Prostate gland (tissue), 2 donors: ENCODE data around the gene ASPSCR1.

Experiments
- POLR2A ChIP-seq: fragments of 450-650 bp; IDR thresholded peaks from one replicate; pipeline ENCODE4 v1.6.1; 2016; ENCODE audit warnings: antibody characterized with exemption, mild to moderate bottlenecking
- POLR2AphosphoS5 ChIP-seq: sonication (generic); formaldehyde crosslinking; IDR thresholded peaks from one replicate; pipeline ENCODE4 v1.6.1; 2017; ENCODE audit warnings: antibody characterized with exemption
- TF ChIP-seq, protein P1 (sequence below), 4 experiments: fragments of 200-600 bp in 2 of 4; fragments of 450-650 bp in 2 of 4; sonication (generic) in 2 of 4; IDR thresholded peaks; 1 replicate in 3 of 4; 2 replicates in 1 of 4; pipeline ENCODE4 v1.5.1; 2016 to 2019; ENCODE audit warnings: antibody characterized with exemption in 4 of 4, mild to moderate bottlenecking in 2 of 4, moderate library complexity in 2 of 4

DNA sequence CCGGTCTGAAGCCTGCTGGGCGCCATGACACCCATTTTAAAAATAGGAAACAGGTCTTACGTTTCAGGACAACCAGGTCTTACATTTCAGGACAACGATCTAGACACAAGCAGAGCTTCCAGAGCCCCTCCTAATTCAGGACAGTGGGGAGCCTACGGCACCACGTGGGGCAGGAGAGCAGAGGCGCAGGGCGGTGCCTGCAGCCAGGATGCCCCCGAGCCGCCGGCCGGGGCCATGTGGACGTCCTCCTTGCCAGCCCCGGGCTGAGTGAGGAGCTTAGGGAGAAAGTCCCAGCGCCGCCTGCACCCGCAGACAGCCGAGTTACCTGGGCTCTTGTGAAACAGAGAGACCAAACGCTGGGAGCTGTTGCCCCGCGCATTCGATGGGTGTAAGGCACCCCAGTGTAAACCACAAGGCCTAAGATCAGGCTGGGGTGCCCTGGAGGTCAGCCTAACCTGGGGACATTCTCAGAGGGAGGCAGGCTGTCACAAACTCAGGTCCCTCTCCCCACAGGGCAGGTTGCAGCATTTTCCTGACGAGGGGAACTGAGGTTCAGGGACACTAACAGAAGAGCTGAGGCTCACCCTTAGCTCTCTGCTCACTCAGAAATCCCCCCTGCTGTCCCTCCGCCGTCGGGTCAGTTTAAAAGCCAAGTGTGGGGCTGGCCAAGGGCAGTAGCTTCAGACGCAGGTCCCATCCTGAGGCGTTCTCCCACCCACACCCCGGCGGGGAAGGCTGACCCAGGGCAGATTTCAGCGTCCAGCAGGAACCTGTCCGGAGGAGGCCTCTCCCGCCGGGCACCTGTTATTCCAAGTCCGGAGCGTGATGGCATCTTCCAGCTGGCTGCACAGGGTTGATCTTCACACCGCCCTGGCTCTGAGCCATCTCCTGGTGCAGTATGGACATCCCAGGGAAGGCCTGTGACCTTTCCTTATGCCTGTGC, 14.7 kb upstream of the ASPSCR1 start:
- TF ChIP-seq POLR2A = no peak
- TF ChIP-seq, protein P1, sequence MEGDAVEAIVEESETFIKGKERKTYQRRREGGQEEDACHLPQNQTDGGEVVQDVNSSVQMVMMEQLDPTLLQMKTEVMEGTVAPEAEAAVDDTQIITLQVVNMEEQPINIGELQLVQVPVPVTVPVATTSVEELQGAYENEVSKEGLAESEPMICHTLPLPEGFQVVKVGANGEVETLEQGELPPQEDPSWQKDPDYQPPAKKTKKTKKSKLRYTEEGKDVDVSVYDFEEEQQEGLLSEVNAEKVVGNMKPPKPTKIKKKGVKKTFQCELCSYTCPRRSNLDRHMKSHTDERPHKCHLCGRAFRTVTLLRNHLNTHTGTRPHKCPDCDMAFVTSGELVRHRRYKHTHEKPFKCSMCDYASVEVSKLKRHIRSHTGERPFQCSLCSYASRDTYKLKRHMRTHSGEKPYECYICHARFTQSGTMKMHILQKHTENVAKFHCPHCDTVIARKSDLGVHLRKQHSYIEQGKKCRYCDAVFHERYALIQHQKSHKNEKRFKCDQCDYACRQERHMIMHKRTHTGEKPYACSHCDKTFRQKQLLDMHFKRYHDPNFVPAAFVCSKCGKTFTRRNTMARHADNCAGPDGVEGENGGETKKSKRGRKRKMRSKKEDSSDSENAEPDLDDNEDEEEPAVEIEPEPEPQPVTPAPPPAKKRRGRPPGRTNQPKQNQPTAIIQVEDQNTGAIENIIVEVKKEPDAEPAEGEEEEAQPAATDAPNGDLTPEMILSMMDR (IDR thresholded peaks at IDR 0.05) = no peak
- TF ChIP-seq POLR2AphosphoS5 = no peak
